GM23338 (cell line): ENCODE data around the gene SCLY. TPM values are rescaled to one million over a fixed set of nuclear protein-coding genes. Genes with fewer than 3 reads are reported as not detected.

Experiments
- ATAC-seq: fragments of 200-7000 bp; cut with Tn5 transposase; 3 replicates; pipeline ENCODE4 v1.9.1; 2020
- DNase-seq: peaks from one replicate; pipeline ENCODE4 v3.0.0-alpha.2; 2015; ENCODE audit warnings: low spot score
- H2AFZ ChIP-seq: fragments of 200-600 bp; sonication (generic); 2 replicates; pipeline ENCODE4 v1.8.0; 2016; ENCODE audit warnings: antibody characterized with exemption, mild to moderate bottlenecking, moderate library complexity
- H3F3A ChIP-seq: fragments of 200-600 bp; sonication (generic); replicated peaks from 2 replicates; pipeline ENCODE4 v1.8.0; 2017; ENCODE audit warnings: antibody characterized with exemption, mixed run types, low read depth
- H3K27ac ChIP-seq: fragments of 200-600 bp; sonication (generic); 2 replicates; pipeline ENCODE4 v1.6.1; 2016; ENCODE audit warnings: low read depth
- H3K27me3 ChIP-seq: fragments of 200-600 bp; sonication (generic); 2 replicates; pipeline ENCODE4 v1.8.0; 2016; ENCODE audit warnings: mild to moderate bottlenecking, mixed run types, moderate library complexity; ENCODE audit not compliant: insufficient read depth
- H3K36me3 ChIP-seq: fragments of 200-600 bp; sonication (generic); 2 replicates; pipeline ENCODE4 v1.8.0; 2016; ENCODE audit warnings: mild to moderate bottlenecking; ENCODE audit not compliant: insufficient read depth
- H3K4me1 ChIP-seq: fragments of 200-600 bp; sonication (generic); 2 replicates; pipeline ENCODE4 v1.8.0; 2016; ENCODE audit warnings: mild to moderate bottlenecking, moderate library complexity; ENCODE audit not compliant: insufficient read depth
- H3K4me2 ChIP-seq: fragments of 200-600 bp; sonication (generic); 2 replicates; pipeline ENCODE4 v1.7.1; 2017; ENCODE audit warnings: mixed run types
- H3K4me3 ChIP-seq: fragments of 200-600 bp; sonication (generic); 2 replicates; pipeline ENCODE4 v1.6.1; 2016; ENCODE audit warnings: mixed run types
- H3K79me2 ChIP-seq: fragments of 200-600 bp; sonication (generic); replicated peaks from 2 replicates; pipeline ENCODE4 v1.8.0; 2017; ENCODE audit warnings: mild to moderate bottlenecking; ENCODE audit not compliant: insufficient read depth
- H3K9me2 ChIP-seq: fragments of 200-600 bp; sonication (generic); 2 replicates; pipeline ENCODE4 v1.8.0; 2017; ENCODE audit not compliant: insufficient read depth
- H4K20me1 ChIP-seq: fragments of 200-600 bp; sonication (generic); replicated peaks from 2 replicates; pipeline ENCODE4 v1.8.0; 2017; ENCODE audit warnings: mild to moderate bottlenecking; ENCODE audit not compliant: insufficient read depth
- H3K27ac Mint-ChIP-seq: 2 replicates; pipeline ENCODE4 v1.8.0; 2020; ENCODE audit warnings: inconsistent platforms, mild to moderate bottlenecking, moderate library complexity, mixed read lengths
- H3K27me3 Mint-ChIP-seq: 3 replicates; pipeline ENCODE4 v1.8.0; 2022; ENCODE audit warnings: low read depth, mild to moderate bottlenecking, moderate library complexity, mixed read lengths, inconsistent platforms; ENCODE audit not compliant: insufficient read depth, poor library complexity
- H3K36me3 Mint-ChIP-seq: 3 replicates; pipeline ENCODE4 v1.8.0; 2021; ENCODE audit warnings: low read depth, mild to moderate bottlenecking, inconsistent platforms, moderate library complexity, mixed read lengths
- H3K4me1 Mint-ChIP-seq: 3 replicates; pipeline ENCODE4 v1.8.0; 2020; ENCODE audit warnings: mild to moderate bottlenecking, inconsistent platforms, mixed read lengths
- H3K4me3 Mint-ChIP-seq: 3 replicates; pipeline ENCODE4 v1.8.0; 2021; ENCODE audit warnings: moderate library complexity, mild to moderate bottlenecking, inconsistent platforms, mixed read lengths
- H3K9me3 Mint-ChIP-seq: 3 replicates; pipeline ENCODE4 v1.8.0; 2020; ENCODE audit warnings: moderate library complexity, mild to moderate bottlenecking, inconsistent platforms, mixed read lengths
- EZH2 ChIP-seq: fragments of 200-600 bp; sonication (generic); IDR thresholded peaks from one replicate; pipeline ENCODE4 v1.8.0; 2017; ENCODE audit warnings: antibody characterized with exemption, mild to moderate bottlenecking, low read depth; ENCODE audit not compliant: unreplicated experiment
- NANOG ChIP-seq: IDR thresholded peaks from 2 replicates; pipeline ENCODE4 v1.6.1; 2016; ENCODE audit warnings: antibody characterized with exemption, borderline replicate concordance
- POLR2AphosphoS5 ChIP-seq: IDR thresholded peaks from 2 replicates; pipeline ENCODE4 v1.6.1; 2016; ENCODE audit warnings: antibody characterized with exemption, low read depth
- polyA plus RNA-seq: library from polyadenylated mRNA; unstranded; fragments of >200 nt; fragmentation: Nextera tagmentation; extraction: Ambion mirVana; gene quantifications from 2 replicates; pipeline ENCODE4 v1.2.1, GENCODE V29; 2016
- total RNA-seq: library from RNA; depleted of rRNA; stranded (reverse); fragments of >200 nt; shearing (Covaris generic); gene quantifications from 2 replicates; pipeline ENCODE4 v1.2.3, GENCODE V29; 2014
- TF ChIP-seq, protein P1 (sequence below): IDR thresholded peaks from one replicate; pipeline ENCODE4 v1.6.1; 2018; ENCODE audit warnings: antibody characterized with exemption; ENCODE audit not compliant: unreplicated experiment
- TF ChIP-seq, protein P2 (sequence below), 2 experiments: fragments of 200-600 bp in 1 of 2; sonication (generic) in 1 of 2; conservative IDR thresholded peaks; 2 replicates each; pipeline versions ENCODE4 v1.5.1 to v1.6.1; 2016 to 2017; ENCODE audit warnings: antibody characterized with exemption in 2 of 2, low read depth in 2 of 2, mild to moderate bottlenecking in 2 of 2, moderate library complexity in 1 of 2

The SCLY gene
- total and polyA plus RNA-seq, 2 experiments from 2014 or later = 57.2 to 80.3 TPM

- peaks cover 9% of the 10 kb centered on the region; the same call in 1 of the 2 replicates for H3F3A ChIP-seq
- ATAC-seq (no peak), DNase-seq (no peak)
- no peaks in the 10 kb centered on the region for H3K4me1 ChIP-seq
- no peak overlapping the region for H3K27ac ChIP-seq
- H3K4me1 Mint-ChIP-seq = no peaks in the 10 kb centered on the region
- H3K36me3 ChIP-seq = no peaks in the 10 kb centered on the region
- H3K4me2 ChIP-seq = no peak overlapping the region
- peaks cover 4% of the 10 kb centered on the region for H3K27me3 Mint-ChIP-seq
- H3K36me3 Mint-ChIP-seq = no peaks in the 10 kb centered on the region
- H3K9me3 Mint-ChIP-seq = no peaks in the 10 kb centered on the region
- no peak overlapping the region for H2AFZ ChIP-seq
- H4K20me1 ChIP-seq = no peaks in the 10 kb centered on the region
- H3K4me3 Mint-ChIP-seq = no peak overlapping the region
- no peaks in the 10 kb centered on the region for H3K9me2 ChIP-seq
- H3K79me2 ChIP-seq = no peaks in the 10 kb centered on the region
- H3K27me3 ChIP-seq = no peaks in the 10 kb centered on the region
- TF ChIP-seq EZH2 (no peak), POLR2AphosphoS5 (no peak)
- TF ChIP-seq, protein P1, sequence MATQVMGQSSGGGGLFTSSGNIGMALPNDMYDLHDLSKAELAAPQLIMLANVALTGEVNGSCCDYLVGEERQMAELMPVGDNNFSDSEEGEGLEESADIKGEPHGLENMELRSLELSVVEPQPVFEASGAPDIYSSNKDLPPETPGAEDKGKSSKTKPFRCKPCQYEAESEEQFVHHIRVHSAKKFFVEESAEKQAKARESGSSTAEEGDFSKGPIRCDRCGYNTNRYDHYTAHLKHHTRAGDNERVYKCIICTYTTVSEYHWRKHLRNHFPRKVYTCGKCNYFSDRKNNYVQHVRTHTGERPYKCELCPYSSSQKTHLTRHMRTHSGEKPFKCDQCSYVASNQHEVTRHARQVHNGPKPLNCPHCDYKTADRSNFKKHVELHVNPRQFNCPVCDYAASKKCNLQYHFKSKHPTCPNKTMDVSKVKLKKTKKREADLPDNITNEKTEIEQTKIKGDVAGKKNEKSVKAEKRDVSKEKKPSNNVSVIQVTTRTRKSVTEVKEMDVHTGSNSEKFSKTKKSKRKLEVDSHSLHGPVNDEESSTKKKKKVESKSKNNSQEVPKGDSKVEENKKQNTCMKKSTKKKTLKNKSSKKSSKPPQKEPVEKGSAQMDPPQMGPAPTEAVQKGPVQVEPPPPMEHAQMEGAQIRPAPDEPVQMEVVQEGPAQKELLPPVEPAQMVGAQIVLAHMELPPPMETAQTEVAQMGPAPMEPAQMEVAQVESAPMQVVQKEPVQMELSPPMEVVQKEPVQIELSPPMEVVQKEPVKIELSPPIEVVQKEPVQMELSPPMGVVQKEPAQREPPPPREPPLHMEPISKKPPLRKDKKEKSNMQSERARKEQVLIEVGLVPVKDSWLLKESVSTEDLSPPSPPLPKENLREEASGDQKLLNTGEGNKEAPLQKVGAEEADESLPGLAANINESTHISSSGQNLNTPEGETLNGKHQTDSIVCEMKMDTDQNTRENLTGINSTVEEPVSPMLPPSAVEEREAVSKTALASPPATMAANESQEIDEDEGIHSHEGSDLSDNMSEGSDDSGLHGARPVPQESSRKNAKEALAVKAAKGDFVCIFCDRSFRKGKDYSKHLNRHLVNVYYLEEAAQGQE = no peak
- H3K4me3 ChIP-seq = no peak overlapping the region
- H3K27ac Mint-ChIP-seq = no peak overlapping the region
Measured at GRCh38 chr2:238123218-238123971, 62.6 kb downstream of the SCLY start.

DNA sequence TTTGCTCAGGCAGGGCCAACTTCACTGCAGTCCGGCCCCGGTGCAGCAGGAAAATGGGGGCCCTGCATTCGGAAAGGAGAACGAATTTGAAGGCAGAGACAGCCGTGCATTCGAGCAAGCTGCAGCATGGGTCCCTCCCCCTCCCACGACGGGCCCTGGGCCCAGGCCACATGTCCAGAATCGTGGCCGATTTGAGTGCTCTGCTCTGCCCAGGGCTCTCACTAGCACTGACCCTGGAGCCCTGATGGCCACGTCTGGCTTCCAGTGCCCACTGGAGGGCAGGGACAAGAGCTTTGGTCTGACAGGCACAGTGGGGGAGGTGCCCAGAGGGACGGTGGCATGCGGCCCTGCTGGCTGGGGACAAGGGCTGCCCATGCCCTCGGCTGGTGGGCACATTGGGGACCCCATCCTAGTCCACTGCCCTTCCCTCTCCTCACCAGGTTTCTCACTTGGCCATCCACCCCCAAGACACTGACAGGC lies 63.2 kb downstream of the SCLY start:
- H3F3A ChIP-seq = peaks cover 9% of the 10 kb centered on the region; the same call in 1 of the 2 replicates
- H3K9me2 ChIP-seq = no peaks in the 10 kb centered on the region
- no peak overlapping the region for H3K4me3 Mint-ChIP-seq
- no peak overlapping the region for H3K27ac ChIP-seq
- no peak overlapping the region for H3K27ac Mint-ChIP-seq
- H3K27me3 Mint-ChIP-seq = peaks cover 4% of the 10 kb centered on the region
- no peak overlapping the region for H2AFZ ChIP-seq
- no peak for TF ChIP-seq NANOG
- TF ChIP-seq EZH2 = no peak
- TF ChIP-seq, protein P2, sequence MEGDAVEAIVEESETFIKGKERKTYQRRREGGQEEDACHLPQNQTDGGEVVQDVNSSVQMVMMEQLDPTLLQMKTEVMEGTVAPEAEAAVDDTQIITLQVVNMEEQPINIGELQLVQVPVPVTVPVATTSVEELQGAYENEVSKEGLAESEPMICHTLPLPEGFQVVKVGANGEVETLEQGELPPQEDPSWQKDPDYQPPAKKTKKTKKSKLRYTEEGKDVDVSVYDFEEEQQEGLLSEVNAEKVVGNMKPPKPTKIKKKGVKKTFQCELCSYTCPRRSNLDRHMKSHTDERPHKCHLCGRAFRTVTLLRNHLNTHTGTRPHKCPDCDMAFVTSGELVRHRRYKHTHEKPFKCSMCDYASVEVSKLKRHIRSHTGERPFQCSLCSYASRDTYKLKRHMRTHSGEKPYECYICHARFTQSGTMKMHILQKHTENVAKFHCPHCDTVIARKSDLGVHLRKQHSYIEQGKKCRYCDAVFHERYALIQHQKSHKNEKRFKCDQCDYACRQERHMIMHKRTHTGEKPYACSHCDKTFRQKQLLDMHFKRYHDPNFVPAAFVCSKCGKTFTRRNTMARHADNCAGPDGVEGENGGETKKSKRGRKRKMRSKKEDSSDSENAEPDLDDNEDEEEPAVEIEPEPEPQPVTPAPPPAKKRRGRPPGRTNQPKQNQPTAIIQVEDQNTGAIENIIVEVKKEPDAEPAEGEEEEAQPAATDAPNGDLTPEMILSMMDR (conservative IDR thresholded peaks at IDR 0.05; ENCODE audit: low read depth in 2 of 2) = no peak
- H3K27me3 ChIP-seq = no peaks in the 10 kb centered on the region
- H3K9me3 Mint-ChIP-seq = no peaks in the 10 kb centered on the region
- no peak overlapping the region for H3K4me3 ChIP-seq
- no peaks in the 10 kb centered on the region for H3K36me3 Mint-ChIP-seq
- DNase-seq (no peak), ATAC-seq (no peak)
- H3K4me1 ChIP-seq = no peaks in the 10 kb centered on the region
- H3K4me2 ChIP-seq = no peak overlapping the region
- no peaks in the 10 kb centered on the region for H4K20me1 ChIP-seq
- no peaks in the 10 kb centered on the region for H3K4me1 Mint-ChIP-seq
- no peaks in the 10 kb centered on the region for H3K79me2 ChIP-seq
- H3K36me3 ChIP-seq = no peaks in the 10 kb centered on the region
